SU-DHL-6 (cell line): Measurements from ENCODE around the gene RNF31.

Experiments
- EZH2phosphoT487 ChIP-seq: fragments of 200-600 bp; sonication (generic), shearing (Covaris generic); conservative IDR thresholded peaks from 2 replicates; pipeline ENCODE4 v1.6.1; 2018; ENCODE audit warnings: mild to moderate bottlenecking, antibody characterized with exemption, low read length, moderate library complexity, mixed read lengths
- TF ChIP-seq, protein P1 (sequence below): fragments of 200-600 bp; sonication (generic); IDR thresholded peaks from one replicate; pipeline ENCODE4 v1.5.1; 2017; ENCODE audit warnings: antibody characterized with exemption, mild to moderate bottlenecking, low read length, moderate library complexity; ENCODE audit not compliant: insufficient read depth, poor library complexity, severe bottlenecking

DNA sequence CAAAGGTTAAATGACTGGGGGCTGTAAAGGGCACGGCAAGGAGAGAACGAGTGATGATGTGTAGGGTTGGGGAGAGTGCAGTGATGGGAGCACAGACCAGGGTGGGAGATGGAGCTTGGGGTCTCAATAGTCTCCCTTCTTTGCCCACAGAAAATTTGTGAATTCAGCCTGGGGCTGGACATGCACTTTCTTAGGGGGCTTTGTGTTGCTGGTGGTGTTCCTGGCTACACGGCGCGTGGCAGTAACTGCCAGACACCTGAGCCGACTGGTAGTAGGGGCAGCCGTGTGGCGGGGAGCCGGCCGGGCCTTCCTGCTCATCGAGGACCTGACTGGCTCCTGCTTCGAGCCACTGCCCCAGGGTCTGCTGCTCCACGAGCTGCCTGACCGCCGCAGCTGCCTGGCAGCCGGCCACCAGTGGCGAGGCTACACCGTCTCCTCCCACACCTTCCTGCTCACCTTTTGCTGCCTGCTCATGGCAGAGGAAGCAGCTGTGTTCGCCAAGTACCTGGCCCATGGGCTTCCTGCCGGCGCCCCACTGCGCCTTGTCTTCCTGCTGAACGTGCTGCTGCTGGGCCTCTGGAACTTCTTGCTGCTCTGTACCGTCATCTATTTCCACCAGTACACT is 15.1 kb upstream of the RNF31 start:
- TF ChIP-seq, protein P1, sequence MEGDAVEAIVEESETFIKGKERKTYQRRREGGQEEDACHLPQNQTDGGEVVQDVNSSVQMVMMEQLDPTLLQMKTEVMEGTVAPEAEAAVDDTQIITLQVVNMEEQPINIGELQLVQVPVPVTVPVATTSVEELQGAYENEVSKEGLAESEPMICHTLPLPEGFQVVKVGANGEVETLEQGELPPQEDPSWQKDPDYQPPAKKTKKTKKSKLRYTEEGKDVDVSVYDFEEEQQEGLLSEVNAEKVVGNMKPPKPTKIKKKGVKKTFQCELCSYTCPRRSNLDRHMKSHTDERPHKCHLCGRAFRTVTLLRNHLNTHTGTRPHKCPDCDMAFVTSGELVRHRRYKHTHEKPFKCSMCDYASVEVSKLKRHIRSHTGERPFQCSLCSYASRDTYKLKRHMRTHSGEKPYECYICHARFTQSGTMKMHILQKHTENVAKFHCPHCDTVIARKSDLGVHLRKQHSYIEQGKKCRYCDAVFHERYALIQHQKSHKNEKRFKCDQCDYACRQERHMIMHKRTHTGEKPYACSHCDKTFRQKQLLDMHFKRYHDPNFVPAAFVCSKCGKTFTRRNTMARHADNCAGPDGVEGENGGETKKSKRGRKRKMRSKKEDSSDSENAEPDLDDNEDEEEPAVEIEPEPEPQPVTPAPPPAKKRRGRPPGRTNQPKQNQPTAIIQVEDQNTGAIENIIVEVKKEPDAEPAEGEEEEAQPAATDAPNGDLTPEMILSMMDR, result no peak
- no peak for TF ChIP-seq EZH2phosphoT487
